GM19467 (cell line): ENCODE measurements around the gene LIMS1.
A peak's percentile ranks its signal among the peaks of the same experiment; 100 is the strongest.
"Not testable (repeated sequence)": the region's sequence is repeated elsewhere in the genome, so short reads cannot be mapped to it uniquely, and the experiment has no call there.

Experiments used
- ATAC-seq: cut with Tn5 transposase; IDR thresholded peaks from one replicate; pipeline ENCODE4 v1.9.1; 2021; ENCODE audit warnings: mild to moderate bottlenecking, moderate library complexity; ENCODE audit not compliant: unreplicated experiment

LIMS1 gene

DNA sequence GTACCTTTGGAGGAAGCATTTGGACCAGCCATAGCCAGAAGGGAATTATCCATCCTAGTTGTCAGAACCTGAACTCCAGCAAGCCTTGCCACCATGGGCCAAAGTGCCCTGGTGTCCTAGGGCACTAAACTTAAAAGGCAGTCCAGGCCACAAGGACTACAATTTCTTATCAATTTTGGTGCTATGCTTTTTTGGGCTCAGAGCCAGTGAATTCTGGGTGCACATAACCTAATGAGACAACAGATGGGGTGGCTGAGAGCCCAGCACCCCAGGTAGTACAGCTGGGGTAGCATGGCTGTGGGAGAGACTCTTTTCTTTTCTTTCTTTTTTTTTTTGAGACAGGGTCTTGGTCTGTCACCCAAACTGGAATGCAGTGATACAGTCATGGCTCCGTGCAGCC is 170.6 kb downstream of the LIMS1 start:
- ATAC-seq = no peak

DNA sequence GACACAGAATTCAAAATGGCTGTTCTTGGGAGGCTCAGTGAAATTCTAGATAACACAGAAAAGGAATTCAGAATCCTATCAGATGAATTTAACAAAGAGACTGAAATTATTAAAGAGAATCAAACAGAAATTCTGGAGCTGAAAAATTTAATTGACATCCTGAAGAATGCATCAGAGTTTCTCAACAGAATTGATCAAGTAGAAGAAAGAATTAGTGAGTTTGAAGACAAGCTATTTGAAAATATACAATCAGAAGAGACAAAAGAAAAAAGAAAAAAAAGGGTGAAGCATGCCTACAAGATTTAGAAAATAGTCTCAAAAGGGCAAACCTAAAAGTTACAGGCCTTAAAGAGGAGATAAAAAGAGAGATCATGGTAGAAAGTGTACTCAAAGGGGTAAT is 173.0 kb downstream of the LIMS1 start:
- no peak for ATAC-seq

- not testable (repeated sequence) for ATAC-seq
Measured at GRCh38 chr2:108716971-108717370, 182.7 kb downstream of the LIMS1 start.

- ATAC-seq = peak; percentile 99
Measured at GRCh38 chr2:108719149-108720044, 185.1 kb downstream of the LIMS1 start, which contains the start of gene RANBP2. Gene RANBP2 (plus strand): TSS chr2:108719482. CDS start chr2:108719607, 125 bp downstream.

DNA sequence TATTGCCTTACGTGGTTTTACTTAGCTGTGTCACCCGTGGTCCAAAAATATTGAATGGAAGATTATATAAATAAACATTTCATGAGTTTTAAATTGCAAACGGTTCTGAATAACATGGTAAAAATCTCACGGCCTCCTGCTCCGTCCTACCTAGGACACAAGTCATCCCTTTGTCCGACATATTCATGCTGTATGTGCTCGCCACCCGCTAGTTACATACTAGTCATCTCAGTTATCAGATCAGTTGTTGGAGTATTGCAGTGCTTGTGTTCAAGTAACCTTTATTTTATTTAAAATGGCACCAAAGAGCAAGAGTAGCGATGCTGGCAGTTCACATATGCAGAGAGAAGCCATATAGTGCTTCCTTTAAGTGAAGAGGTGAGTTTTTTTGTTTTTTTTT is 191.8 kb downstream of the LIMS1 start:
- ATAC-seq = not testable (repeated sequence)

DNA sequence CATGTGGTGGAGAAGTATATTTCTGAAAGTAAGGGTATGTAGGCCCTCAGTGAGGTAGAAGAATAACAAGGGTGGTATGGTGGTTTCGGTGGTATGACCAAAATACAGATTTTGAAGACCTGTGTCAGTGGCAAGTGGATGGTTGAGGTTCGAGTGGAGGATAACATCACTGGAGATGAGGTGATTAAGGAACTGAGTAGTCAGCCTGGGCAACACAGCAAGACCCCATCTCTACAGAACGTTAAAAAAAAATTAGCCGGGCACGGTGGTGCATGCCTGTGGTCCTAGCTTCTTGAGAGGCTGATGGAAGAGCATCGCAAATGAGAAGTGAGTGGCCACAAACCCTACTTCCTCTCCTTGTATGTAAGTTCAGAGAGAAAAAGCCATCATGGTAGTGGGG is 200.4 kb downstream of the LIMS1 start:
- not testable (repeated sequence) for ATAC-seq
